AG04449 (cell line): Measurements from ENCODE around the gene OR4A5.
"Not testable (repeated sequence)": the region's sequence is repeated elsewhere in the genome, so short reads cannot be mapped to it uniquely, and the experiment has no call there.

Source experiments
- CTCF ChIA-PET: fragments of 350-600 bp; formaldehyde crosslinking; extraction: SDS; loops from one replicate; lab custom pipeline; 2021; ENCODE audit warnings: antibody characterized with exemption; lab: Yijun Ruan, JAX
- POLR2A ChIA-PET: fragments of 400-600, 350-600 bp; formaldehyde crosslinking; extraction: SDS; loops from one replicate; lab custom pipeline; 2020; ENCODE audit warnings: antibody characterized with exemption, inconsistent platforms; lab: Yijun Ruan, JAX
- DNase-seq: peaks from one replicate; pipeline ENCODE4 v3.0.0-alpha.2; 2010; ENCODE audit warnings: low read depth, low spot score
- H3K4me3 ChIP-seq: 2 replicates; pipeline ENCODE4 v1.5.1; 2011; ENCODE audit warnings: low read depth, mild to moderate bottlenecking, control low read depth, low read length

The OR4A5 gene, protein sequence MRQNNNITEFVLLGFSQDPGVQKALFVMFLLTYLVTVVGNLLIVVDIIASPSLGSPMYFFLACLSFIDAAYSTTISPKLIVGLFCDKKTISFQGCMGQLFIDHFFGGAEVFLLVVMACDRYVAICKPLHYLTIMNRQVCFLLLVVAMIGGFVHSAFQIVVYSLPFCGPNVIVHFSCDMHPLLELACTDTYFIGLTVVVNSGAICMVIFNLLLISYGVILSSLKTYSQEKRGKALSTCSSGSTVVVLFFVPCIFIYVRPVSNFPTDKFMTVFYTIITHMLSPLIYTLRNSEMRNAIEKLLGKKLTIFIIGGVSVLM

DNA sequence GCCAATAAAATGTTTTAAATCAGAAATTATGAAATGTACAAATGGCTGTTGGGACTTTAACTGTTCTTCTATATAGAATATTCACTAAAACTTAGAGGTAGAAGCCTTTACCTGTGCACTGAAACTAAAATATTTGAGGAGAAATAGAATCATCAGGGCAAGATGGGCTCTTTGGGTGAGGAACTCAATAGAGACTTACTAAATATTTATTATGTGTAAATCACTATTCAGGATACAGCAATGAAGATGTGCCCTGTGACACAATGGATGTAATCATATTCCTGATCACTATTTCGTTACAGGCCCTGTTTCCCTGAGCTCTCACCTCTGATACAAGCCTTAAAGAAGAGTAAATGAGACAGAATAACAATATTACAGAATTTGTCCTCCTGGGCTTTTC, at the start of gene OR4A5:
TSS of gene OR4A5 (plus strand) at position 301 of the 400 bp plus-strand sequence. CDS start at position 354, 53 bp downstream.
- CTCF ChIA-PET, POLR2A ChIA-PET, H3K4me3 ChIP-seq, DNase-seq: not testable (repeated sequence)

DNA sequence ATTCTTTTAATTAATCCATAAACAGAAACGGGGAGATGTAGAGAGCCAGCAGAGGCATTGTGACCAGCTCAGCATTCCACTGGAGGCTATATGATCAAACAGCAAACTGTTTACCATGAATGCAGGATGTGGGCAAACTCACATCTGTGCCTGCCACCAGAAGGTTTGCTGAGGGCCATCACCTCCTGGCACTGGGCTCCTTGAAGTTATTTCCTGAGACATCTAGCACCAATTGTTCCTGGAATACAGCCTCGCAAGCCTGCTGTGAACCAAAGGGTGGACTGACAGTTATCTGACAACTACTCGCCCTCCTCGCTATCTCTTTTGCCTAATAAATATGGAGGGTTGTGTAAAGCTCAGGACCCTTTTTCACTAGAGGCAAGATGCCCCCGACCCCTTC, 13.5 kb downstream of the OR4A5 start:
- DNase-seq, POLR2A ChIA-PET, CTCF ChIA-PET, H3K4me3 ChIP-seq: not testable (repeated sequence)
